K562 (cell line): ENCODE measurements around the gene DOCK1. TPM values are rescaled to one million over a fixed set of nuclear protein-coding genes. Genes with fewer than 3 reads are reported as not detected.

ENCODE experiments used
- ATAC-seq: fragments of 200-7000 bp; cut with Tn5 transposase; 3 replicates; pipeline ENCODE4 v1.9.1; 2020; ENCODE audit warnings: moderate library complexity
- BruUV-seq: library from RNA; stranded (reverse); fragments of 400-500 nt; replicated peaks from 2 replicates; lab custom pipeline; 2021; lab: Mats Ljungman, UMichigan
- CTCF ChIA-PET: fragments of 300-600 bp; formaldehyde crosslinking; extraction: SDS; loops from one replicate; lab custom pipeline; 2021; ENCODE audit warnings: low intra/inter-chr PET ratio; lab: Yijun Ruan, JAX
- POLR2A ChIA-PET: fragments of 300-600, 350-650 bp; sonication (Branson Sonifier 250); formaldehyde crosslinking; extraction: SDS; loops from one replicate; lab custom pipeline; 2021; ENCODE audit warnings: antibody characterized with exemption, inconsistent platforms; lab: Yijun Ruan, JAX
- DNase-seq, 4 experiments: peaks; one replicate each; pipeline versions ENCODE4 v3.0.0 to v3.0.0-alpha.2; 2011 to 2018; ENCODE audit warnings: low spot score in 3 of 4, mixed read lengths in 3 of 4; ENCODE audit errors: extremely low read depth in 1 of 4
- FAIRE-seq: peaks from 2 replicates; lab custom pipeline; 2011; peaks lifted over from hg19 to GRCh38; lab: Jason Lieb, UNC
- H2AFZ ChIP-seq: 2 replicates; pipeline ENCODE4 v1.6.0; 2011; ENCODE audit warnings: low read depth, low read length, control low read depth, inconsistent platforms
- H3K27ac ChIP-seq: fragments of 200-600 bp; 3 replicates; pipeline ENCODE4 v1.8.0; 2011; ENCODE audit warnings: low read depth, mild to moderate bottlenecking, control low read depth, inconsistent platforms, low read length, moderate library complexity, mixed read lengths; ENCODE audit errors: extremely low read depth
- H3K27me3 ChIP-seq, 2 experiments: fragments of 300-600 bp in 1 of 2; 2 replicates in 1 of 2; 3 replicates in 1 of 2; pipeline versions ENCODE4 v1.6.0 to v1.8.0; 2011; ENCODE audit warnings: inconsistent platforms in 2 of 2, low read length in 2 of 2, mild to moderate bottlenecking in 1 of 2, mixed read lengths in 1 of 2, moderate library complexity in 1 of 2; ENCODE audit not compliant: control insufficient read depth in 2 of 2, insufficient read depth in 2 of 2
- H3K36me3 ChIP-seq: fragments of 300-600 bp; 3 replicates; pipeline ENCODE4 v1.8.0; 2011; ENCODE audit warnings: mild to moderate bottlenecking, low read length, inconsistent platforms; ENCODE audit not compliant: control insufficient read depth, insufficient read depth
- H3K4me1 ChIP-seq, 2 experiments: fragments of 200-600 bp in 1 of 2; replicated peaks in 1 of 2; 2 replicates in 1 of 2; 3 replicates in 1 of 2; pipeline versions ENCODE4 v1.5.1 to v1.8.0; 2011; ENCODE audit warnings: inconsistent platforms in 2 of 2, low read length in 2 of 2, mild to moderate bottlenecking in 1 of 2, mixed read lengths in 1 of 2, moderate library complexity in 1 of 2; ENCODE audit not compliant: control insufficient read depth in 2 of 2, insufficient read depth in 2 of 2
- H3K4me2 ChIP-seq: 2 replicates; pipeline ENCODE4 v1.6.1; 2011; ENCODE audit warnings: low read length, control low read depth, inconsistent platforms, mixed read lengths; ENCODE audit not compliant: insufficient read depth
- H3K4me3 ChIP-seq: fragments of 200-600 bp; sonication (generic), shearing (Covaris generic); 2 replicates; pipeline ENCODE4 v1.5.1; 2016; ENCODE audit warnings: control low read depth, inconsistent platforms
- H3K79me2 ChIP-seq: fragments of 200-600 bp; 3 replicates; pipeline ENCODE4 v1.8.0; 2011; ENCODE audit warnings: low read length, inconsistent platforms; ENCODE audit not compliant: control insufficient read depth, insufficient read depth
- H3K9ac ChIP-seq, 2 experiments: 2 replicates each; pipeline versions ENCODE4 v1.6.0 to v1.6.1; 2011; ENCODE audit warnings: low read depth in 2 of 2, low read length in 2 of 2, control low read depth in 1 of 2, inconsistent platforms in 1 of 2, mild to moderate bottlenecking in 1 of 2, mixed read lengths in 1 of 2; ENCODE audit not compliant: insufficient read depth in 1 of 2
- H3K9me1 ChIP-seq: one replicate; pipeline ENCODE4 v1.6.0; 2011; ENCODE audit warnings: inconsistent platforms, mild to moderate bottlenecking, low read length, moderate library complexity; ENCODE audit not compliant: control insufficient read depth, insufficient read depth
- H3K9me3 ChIP-seq: replicated peaks from 2 replicates; pipeline ENCODE4 v1.5.1; 2011; ENCODE audit warnings: low read depth, low read length, inconsistent platforms; ENCODE audit not compliant: control insufficient read depth, insufficient read depth
- H4K20me1 ChIP-seq: replicated peaks from 2 replicates; pipeline ENCODE4 v1.6.1; 2011; ENCODE audit warnings: low read length, inconsistent platforms, mixed read lengths; ENCODE audit not compliant: control insufficient read depth, insufficient read depth
- ARID1B ChIP-seq: fragments of 450-650 bp; IDR thresholded peaks from 2 replicates; pipeline ENCODE4 v1.6.1; 2016; ENCODE audit warnings: antibody characterized with exemption, mild to moderate bottlenecking, inconsistent platforms
- DIDO1 ChIP-seq: fragments of 450-650 bp; IDR thresholded peaks from 2 replicates; pipeline ENCODE4 v1.6.1; 2016; ENCODE audit warnings: low read depth, missing biosample characterization, missing genetic modification characterization
- ESRRB ChIP-seq: fragments of 250-450 bp; sonication (Bioruptor Pico); IDR thresholded peaks from 2 replicates; pipeline ENCODE4 v1.5.0; 2020; ENCODE audit warnings: mild to moderate bottlenecking, moderate library complexity, borderline replicate concordance
- GTF2A2 ChIP-seq: IDR thresholded peaks from 2 replicates; pipeline ENCODE4 v1.6.1; 2016; ENCODE audit warnings: mild to moderate bottlenecking, missing genetic modification characterization, missing compliant biosample characterization
- ILF3 ChIP-seq: fragments of 450-650 bp; IDR thresholded peaks from 2 replicates; pipeline ENCODE4 v1.6.1; 2018; ENCODE audit warnings: antibody characterized with exemption, mild to moderate bottlenecking, moderate library complexity, borderline replicate concordance
- KAT2B ChIP-seq: IDR thresholded peaks from one replicate; pipeline ENCODE4 v1.6.1; 2012; ENCODE audit warnings: low read depth, mild to moderate bottlenecking, control low read depth, inconsistent platforms, low read length, moderate library complexity
- MAZ ChIP-seq, 2 experiments: fragments of 450-650 bp in 1 of 2; sonication (generic) in 1 of 2; formaldehyde crosslinking; IDR thresholded peaks in 1 of 2; conservative IDR thresholded peaks in 1 of 2; 2 replicates each; pipeline versions ENCODE4 v1.4.0 to v1.5.0; 2020; ENCODE audit warnings: mild to moderate bottlenecking in 1 of 2, missing genetic modification reagents in 1 of 2
- MEIS2 ChIP-seq: fragments of 450-650 bp; IDR thresholded peaks from 2 replicates; pipeline ENCODE4 v1.6.1; 2014; ENCODE audit warnings: mild to moderate bottlenecking; ENCODE audit not compliant: partially characterized antibody
- POLR2B ChIP-seq: fragments of 450-650 bp; IDR thresholded peaks from 2 replicates; pipeline ENCODE4 v1.6.1; 2018; ENCODE audit warnings: low read depth; ENCODE audit not compliant: partially characterized antibody
- RUNX1 ChIP-seq: sonication (generic); IDR thresholded peaks from 2 replicates; pipeline ENCODE4 v1.6.1; 2016; ENCODE audit warnings: antibody characterized with exemption, low read depth
- ZNF140 ChIP-seq: fragments of 250-450 bp; sonication (Bioruptor Pico); IDR thresholded peaks from 2 replicates; pipeline ENCODE4 v1.8.0; 2021; ENCODE audit warnings: moderate library complexity, mild to moderate bottlenecking, inconsistent platforms
- ZNF184 ChIP-seq: sonication (generic); formaldehyde crosslinking; IDR thresholded peaks from 2 replicates; pipeline ENCODE4 v1.5.0; 2020; ENCODE audit warnings: missing genetic modification reagents
- ZNF23 ChIP-seq: fragments of 250-450 bp; sonication (Bioruptor Pico); IDR thresholded peaks from 2 replicates; pipeline ENCODE4 v1.4.0; 2020; ENCODE audit warnings: mild to moderate bottlenecking
- ZNF699 ChIP-seq: fragments of 250-450 bp; sonication (Bioruptor Pico); IDR thresholded peaks from 2 replicates; pipeline ENCODE4 v1.8.0; 2021; ENCODE audit warnings: mild to moderate bottlenecking, moderate library complexity; ENCODE audit not compliant: insufficient replicate concordance
- WGBS: fragments of 100-300 bp; shearing (Covaris generic); methylation state at CpG from one replicate; pipeline ENCODE4 v1.1.6; 2016; ENCODE audit warnings: low coverage, mixed read lengths; ENCODE audit not compliant: insufficient coverage; ENCODE audit errors: missing lambda C conversion rate; 5-methylcytosine and 5-hydroxymethylcytosine counted together
- in situ Hi-C: fragments of 300-500 bp; cut with MboI; formaldehyde crosslinking; loops from 4 replicates; pipeline ENCODE4 v1.15.0; 2018; ENCODE audit warnings: inconsistent platforms, mixed read lengths
- intact Hi-C: fragments of 100-400 bp; cut with micrococcal nuclease; formaldehyde crosslinking; loops from 2 replicates; pipeline ENCODE4 v1.14.2; 2022
- polyA plus RNA-seq, 8 experiments: library from polyadenylated mRNA; depleted of rRNA in 4 of 8; stranded (reverse) in 5 of 8; unstranded in 3 of 8; fragments of >200 nt; fragmentation: Nextera tagmentation in 2 of 8; fragmentation: Illumina TruSeq in 1 of 8; extraction: Ambion mirVana in 2 of 8; extraction: Trizol in 1 of 8; gene quantifications; 2 replicates each; pipeline versions ENCODE4 v1.2.1 to v1.2.3, GENCODE V29; 2011 to 2014; ENCODE audit warnings: inconsistent platforms in 1 of 8, missing spikeins in 1 of 8
- total RNA-seq, 7 experiments: library from RNA; depleted of rRNA in 6 of 7; stranded (reverse); fragments of >200 nt in 6 of 7; fragmentation: Illumina TruSeq in 2 of 7; extraction: Trizol in 2 of 7; gene quantifications; 2 replicates each; pipeline versions ENCODE4 v1.2.1 to v1.2.3, GENCODE V29; 2011 to 2021; ENCODE audit warnings: low replicate concordance in 1 of 7
- TF ChIP-seq, protein P1 (sequence below): sonication (generic); formaldehyde crosslinking; IDR thresholded peaks from 2 replicates; pipeline ENCODE4 v1.9.0; 2022; ENCODE audit warnings: mild to moderate bottlenecking, missing genetic modification reagents

DOCK1 gene
- total and polyA plus RNA-seq, 9 of the 15 experiments (the other 6 are each of a cell fraction or from before 2014, with no cell fraction given): 0.31 TPM; not detected in 8

GRCh38 chr10:127118034-127118433 lies 212.8 kb downstream of the DOCK1 start (continued):
- TF ChIP-seq RUNX1 (no peak), DIDO1 (no peak), KAT2B (no peak)
- TF ChIP-seq, protein P1, sequence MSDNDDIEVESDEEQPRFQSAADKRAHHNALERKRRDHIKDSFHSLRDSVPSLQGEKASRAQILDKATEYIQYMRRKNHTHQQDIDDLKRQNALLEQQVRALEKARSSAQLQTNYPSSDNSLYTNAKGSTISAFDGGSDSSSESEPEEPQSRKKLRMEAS (CRISPR knock-in tag): no peak

DNA sequence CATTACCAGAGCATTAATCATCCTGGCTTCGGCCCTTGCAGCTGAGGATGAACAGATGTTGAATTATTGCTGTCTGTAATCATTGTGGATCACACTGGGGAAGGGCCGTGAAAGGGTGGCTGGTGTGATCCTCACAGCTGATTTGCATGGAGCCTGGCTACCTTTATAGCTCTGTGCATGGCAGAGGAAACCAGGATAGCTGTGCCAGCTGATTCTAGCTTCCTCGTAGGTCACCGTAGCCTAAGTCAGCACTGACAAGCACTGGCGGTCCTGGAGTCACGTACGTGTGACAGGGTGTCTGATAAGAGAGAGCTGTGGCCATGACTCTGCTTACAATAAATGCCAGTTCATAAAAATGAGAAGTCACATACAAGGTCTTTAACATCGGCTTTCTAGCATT lies 214.7 kb downstream of the DOCK1 start:
- FAIRE-seq (no peak), ATAC-seq (no peak), DNase-seq (no peak)
- H3K4me2 ChIP-seq: no peak overlapping the region
- H3K27ac ChIP-seq: no peak overlapping the region
- H3K27me3 ChIP-seq: no peaks in the 10 kb centered on the region
- ChIA-PET POLR2A (no interaction called here), CTCF (no interaction called here)
- TF ChIP-seq POLR2B: no peak
- TF ChIP-seq ESRRB: no peak
- no peak for TF ChIP-seq ZNF23 (CRISPR knock-in tag)
- no peak for TF ChIP-seq MEIS2
- no peak for TF ChIP-seq ARID1B
- TF ChIP-seq ZNF699 (CRISPR knock-in tag): no peak
- TF ChIP-seq ILF3: no peak
- TF ChIP-seq MAZ (CRISPR knock-in tag; conservative IDR thresholded peaks at IDR 0.05 in 1 of 2, IDR thresholded peaks at IDR 0.05 in 1 of 2): no peak
- TF ChIP-seq ZNF140 (CRISPR knock-in tag): no peak
- TF ChIP-seq GTF2A2 (tag): no peak
- no peak for TF ChIP-seq ZNF184 (CRISPR knock-in tag)
- in situ Hi-C loops: no loop called here
- H3K36me3 ChIP-seq: no peaks in the 10 kb centered on the region
- no peak overlapping the region for H3K4me3 ChIP-seq
- H3K9me1 ChIP-seq: no peaks in the 10 kb centered on the region
- H4K20me1 ChIP-seq: no peaks in the 10 kb centered on the region
- no peak overlapping the region for H3K9ac ChIP-seq
- BruUV-seq: no TSS peak
- H2AFZ ChIP-seq: no peak overlapping the region
- no peaks in the 10 kb centered on the region for H3K79me2 ChIP-seq
- intact Hi-C loops: no loop called here
- WGBS: 0% methylated on average over 5 of the region's 8 CpGs
- no peaks in the 10 kb centered on the region for H3K4me1 ChIP-seq
- no peaks in the 10 kb centered on the region for H3K9me3 ChIP-seq
